ENCODE measurements around the gene SPI1. TPM values are rescaled to one million over a fixed set of nuclear protein-coding genes. Genes with fewer than 3 reads are reported as not detected.

Gene SPI1
- total RNA-seq, 3 donors from 2014 or later = 4.9 to 21.0 (median 20.6) TPM

DNA sequence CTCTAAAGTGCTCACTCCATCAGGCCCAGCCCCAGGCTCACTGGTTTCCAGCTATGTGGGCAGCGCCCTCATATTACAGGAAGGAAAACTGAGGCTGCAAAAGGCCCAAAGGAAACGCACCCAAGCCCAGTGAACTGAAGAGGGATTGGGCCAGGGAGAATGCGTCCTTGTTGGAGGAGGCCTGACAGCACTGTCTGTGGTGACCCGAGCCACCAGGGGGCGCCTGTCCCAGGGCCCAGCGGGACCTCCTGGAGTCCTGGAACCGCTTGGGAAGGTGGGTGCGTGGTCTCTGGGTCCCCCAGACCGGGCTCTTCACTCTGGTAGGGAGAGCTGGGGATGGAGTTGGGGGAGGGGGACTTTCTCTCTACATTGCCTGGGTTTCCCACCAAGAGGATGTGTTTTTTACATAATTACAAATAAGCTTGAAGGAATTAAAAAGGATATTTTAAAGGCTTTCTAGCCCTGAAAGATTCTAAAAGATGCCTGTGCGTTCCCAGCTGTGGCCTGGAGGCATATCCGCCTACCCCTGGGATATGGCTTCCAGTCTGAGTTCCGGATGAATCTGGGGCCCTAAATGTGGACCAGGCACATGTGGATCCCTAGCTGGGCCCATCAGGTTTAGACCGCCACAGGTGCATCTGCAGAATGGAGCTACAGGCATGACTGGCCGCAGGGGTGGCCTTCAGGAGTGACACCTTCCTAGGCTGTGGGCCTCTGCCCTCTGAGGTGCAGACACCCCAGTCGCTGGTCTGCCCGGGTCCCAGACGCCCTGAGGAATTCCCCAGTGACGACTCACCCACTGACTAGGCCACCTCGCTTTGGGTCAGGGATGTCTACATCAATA lies 4.2 kb downstream of the SPI1 start:
- intact Hi-C loops (cut with DNase I, micrococcal nuclease) = loop anchor here in 1 of 2 donors (10.0 kb wide), 1 partner anchor 81 kb away; no protein-coding TSS in a partner anchor
- ATAC-seq = peak; percentile 80

DNA sequence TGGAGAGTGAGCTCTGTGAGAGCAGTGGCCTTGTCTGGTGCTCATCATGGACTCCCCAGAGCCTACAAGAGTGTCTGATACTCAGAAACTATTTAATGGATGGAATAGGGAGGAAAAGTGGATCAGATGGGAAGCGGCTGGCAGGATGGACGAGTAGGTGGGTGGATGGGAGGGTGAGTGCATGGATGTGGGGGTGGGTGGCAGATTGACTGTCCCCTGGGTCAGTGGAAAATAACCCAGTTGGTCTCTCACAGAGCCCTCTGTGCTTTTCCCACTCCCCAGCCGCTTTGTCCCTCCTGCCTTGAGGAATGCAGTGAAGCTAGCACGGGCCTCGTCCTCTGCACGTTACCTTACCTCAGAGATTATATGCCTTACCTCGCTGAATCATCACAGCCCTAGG lies 5.9 kb downstream of the SPI1 start:
- Histone ChIP-seq H3K9me3 (no peaks in the 10 kb centered on the region), H3K36me3 (ENCODE audit: low read depth) (no peaks in the 10 kb centered on the region), H3K4me1 (ENCODE audit: low read depth) (no peaks in the 10 kb centered on the region), H3K4me3 (no peak overlapping the region)
- intact Hi-C loops (cut with DNase I, micrococcal nuclease) = loop anchor here in 1 of 2 donors (10.0 kb wide), 1 partner anchor 82 kb away; no protein-coding TSS in a partner anchor
- ATAC-seq (no peak), DNase-seq (peak in 1 of 3 donors; percentile 19)
- TF ChIP-seq, protein P1, sequence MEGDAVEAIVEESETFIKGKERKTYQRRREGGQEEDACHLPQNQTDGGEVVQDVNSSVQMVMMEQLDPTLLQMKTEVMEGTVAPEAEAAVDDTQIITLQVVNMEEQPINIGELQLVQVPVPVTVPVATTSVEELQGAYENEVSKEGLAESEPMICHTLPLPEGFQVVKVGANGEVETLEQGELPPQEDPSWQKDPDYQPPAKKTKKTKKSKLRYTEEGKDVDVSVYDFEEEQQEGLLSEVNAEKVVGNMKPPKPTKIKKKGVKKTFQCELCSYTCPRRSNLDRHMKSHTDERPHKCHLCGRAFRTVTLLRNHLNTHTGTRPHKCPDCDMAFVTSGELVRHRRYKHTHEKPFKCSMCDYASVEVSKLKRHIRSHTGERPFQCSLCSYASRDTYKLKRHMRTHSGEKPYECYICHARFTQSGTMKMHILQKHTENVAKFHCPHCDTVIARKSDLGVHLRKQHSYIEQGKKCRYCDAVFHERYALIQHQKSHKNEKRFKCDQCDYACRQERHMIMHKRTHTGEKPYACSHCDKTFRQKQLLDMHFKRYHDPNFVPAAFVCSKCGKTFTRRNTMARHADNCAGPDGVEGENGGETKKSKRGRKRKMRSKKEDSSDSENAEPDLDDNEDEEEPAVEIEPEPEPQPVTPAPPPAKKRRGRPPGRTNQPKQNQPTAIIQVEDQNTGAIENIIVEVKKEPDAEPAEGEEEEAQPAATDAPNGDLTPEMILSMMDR (IDR thresholded peaks at IDR 0.05) = no peak

More for the DNA sequence above, 4.2 kb downstream of the SPI1 start:
- Histone ChIP-seq H3K36me3 (ENCODE audit: low read depth) (no peaks in the 10 kb centered on the region), H3K4me3 (no peak overlapping the region), H3K4me1 (ENCODE audit: low read depth) (no peaks in the 10 kb centered on the region), H3K9me3 (no peaks in the 10 kb centered on the region)
- peak; percentile 81 to 92 (median 88) for DNase-seq
- TF ChIP-seq, protein P1 (IDR thresholded peaks at IDR 0.05) = peak; percentile 88

DNA sequence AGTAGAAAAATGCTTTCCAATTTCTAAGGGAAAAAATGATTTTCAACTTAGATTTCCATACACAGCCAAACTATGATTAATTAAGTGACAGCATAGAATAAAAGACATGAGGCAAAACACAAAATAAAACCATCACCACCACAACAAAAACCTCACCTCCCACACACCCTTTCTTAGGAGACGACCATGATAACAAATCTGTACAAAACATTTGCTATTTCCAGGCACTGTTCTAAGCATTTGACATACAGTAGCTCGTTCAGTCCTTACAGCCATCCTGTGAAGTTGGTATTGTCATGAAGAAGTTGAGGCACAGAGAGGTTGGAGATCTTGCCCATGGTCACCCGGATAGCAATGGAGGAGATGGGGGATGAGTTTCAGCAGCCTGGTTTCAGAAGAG lies 8.7 kb downstream of the SPI1 start:
- H3K4me3 ChIP-seq = no peak overlapping the region
- H3K9me3 ChIP-seq = no peaks in the 10 kb centered on the region
- TF ChIP-seq, protein P1 (IDR thresholded peaks at IDR 0.05) = no peak
- H3K36me3 ChIP-seq (ENCODE audit: low read depth) = no peaks in the 10 kb centered on the region
- no peaks in the 10 kb centered on the region for H3K4me1 ChIP-seq (ENCODE audit: low read depth)
- intact Hi-C loops (cut with DNase I, micrococcal nuclease) = loop anchor here in 1 of 2 donors (10.0 kb wide), 1 partner anchor 85 kb away; no protein-coding TSS in a partner anchor
- DNase-seq = no peak
- no peak for ATAC-seq

DNA sequence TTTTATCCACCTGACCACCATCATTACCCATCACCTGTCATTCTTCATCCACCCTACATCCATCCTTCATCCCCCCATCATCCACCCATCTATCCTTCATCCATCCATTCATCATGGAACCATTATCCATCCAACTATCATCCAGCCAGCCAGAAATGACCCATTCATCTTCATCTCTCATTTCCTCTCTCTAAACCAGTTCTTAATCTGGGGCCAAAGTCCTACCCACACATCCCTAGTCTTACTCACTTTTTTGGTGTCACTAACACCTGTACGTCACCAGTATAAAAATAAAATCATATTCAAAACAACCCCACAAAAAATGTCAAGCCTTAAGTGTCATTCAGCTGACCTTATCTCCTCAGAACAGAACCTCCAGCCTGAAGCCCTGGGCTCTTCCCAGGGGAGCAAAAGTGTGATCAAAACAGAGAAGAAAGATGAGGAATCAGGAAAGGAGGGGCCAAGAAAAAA lies 12.3 kb downstream of the SPI1 start:
- Histone ChIP-seq H3K9me3 (no peaks in the 10 kb centered on the region), H3K36me3 (ENCODE audit: low read depth) (no peaks in the 10 kb centered on the region), H3K4me3 (no peak overlapping the region), H3K4me1 (ENCODE audit: low read depth) (no peaks in the 10 kb centered on the region)
- intact Hi-C loops (cut with DNase I, micrococcal nuclease) = no loop called here
- DNase-seq (no peak), ATAC-seq (no peak)
- TF ChIP-seq, protein P1 (IDR thresholded peaks at IDR 0.05) = no peak

DNA sequence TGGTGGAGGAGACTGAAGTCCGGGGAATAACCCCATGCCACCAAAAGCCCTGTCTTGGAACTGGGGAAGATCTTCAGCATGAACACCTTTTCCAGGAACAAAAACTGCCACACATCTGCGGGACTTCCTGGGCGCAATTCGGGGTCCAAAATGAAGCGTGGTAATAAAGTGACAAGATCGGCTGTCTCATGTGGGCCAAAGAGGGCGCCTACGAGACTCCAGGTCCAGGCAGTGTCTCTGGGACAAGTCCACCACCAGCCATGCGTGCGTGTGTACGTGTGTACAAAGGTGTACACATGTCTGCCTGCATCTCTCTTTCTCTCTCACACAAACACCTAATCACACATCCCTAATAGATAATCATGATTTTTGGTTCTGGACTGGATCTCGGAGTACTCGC lies 16.9 kb downstream of the SPI1 start:
- DNase-seq = peak in 1 of 3 donors; percentile 14
- no peaks in the 10 kb centered on the region for H3K9me3 ChIP-seq
- no peak for ATAC-seq
- TF ChIP-seq, protein P1 (IDR thresholded peaks at IDR 0.05) = no peak
- no peaks in the 10 kb centered on the region for H3K4me1 ChIP-seq (ENCODE audit: low read depth)
- no peak overlapping the region for H3K4me3 ChIP-seq
- intact Hi-C loops (cut with DNase I, micrococcal nuclease) = no loop called here
- no peaks in the 10 kb centered on the region for H3K36me3 ChIP-seq (ENCODE audit: low read depth)
